Heart left ventricle (tissue), 13 donors: ENCODE results near the gene CLIP2.

Experiments
- CTCF ChIP-seq, 12 donors: fragments of 200-600 bp; sonication (generic) in 4 of 12; IDR thresholded peaks; one replicate each; pipeline versions ENCODE4 v1.5.0 to v1.8.0; 2018 to 2022; ENCODE audit warnings: antibody characterized with exemption in 12 of 12, mild to moderate bottlenecking in 5 of 12
- POLR2A ChIP-seq, 2 donors: fragments of 450-650 bp; IDR thresholded peaks; one replicate each; pipeline ENCODE4 v1.6.1; 2017; ENCODE audit warnings: antibody characterized with exemption in 2 of 2, mild to moderate bottlenecking in 2 of 2, moderate library complexity in 2 of 2
- donor health status: ischemic (EF 13 %, LVEDD 7.1; RV severe dilation, severe dysfunction).
- donor health status: DM: no; HTN: yes; CAD: no.
- donor health status: DM: no; HTN: no; CAD: no.
- donor health status: ischemic (EF 25% LVEDD 6.9; RV normal size, moderate dysfunction).
- donor health status: ischemic (EF 25% LVEDD 5.7; RV mildly dilated, moderate dysfunction).
- donor health status: ischemic (EF 35%, LVEDD 5.7; RV mildly dilated, moderate dysfunction).
- donor health status: nonischemic (EF 11% LVEDD 7.7; RV severe dilation, severe dysfunction).
- donor health status: DM: yes; HTN: yes; CAD: no.
- donor health status: PGD.
- donor health status: ischemic (EF 29% LVEDD 5.4; RV normal size, mild dysfunction).
- donor health status: nonischemic (EF 23%, LVEDD 6.1; RV moderate dilation, normal function).

- TF ChIP-seq CTCF (IDR thresholded peaks at IDR 0.05) (no peak), POLR2A (IDR thresholded peaks at IDR 0.05) (no peak)
Measured at GRCh38 chr7:74453322-74454011, 164.3 kb downstream of the CLIP2 start, which contains the start of gene GTF2IRD1.
